Keratinocyte (primary cell): ENCODE results near the gene DLEC1. TPM values are rescaled to one million over a fixed set of nuclear protein-coding genes. Genes with fewer than 3 reads are reported as not detected.
"Not testable (repeated sequence)": the region's sequence is repeated elsewhere in the genome, so short reads cannot be mapped to it uniquely, and the experiment has no call there.

Experiments
- DNase-seq: peaks from one replicate; pipeline ENCODE4 v3.0.0-alpha.2; 2011; ENCODE audit warnings: low read depth, missing footprints, low spot score
- FAIRE-seq: peaks from 2 replicates; lab custom pipeline; 2011; peaks lifted over from hg19 to GRCh38; lab: Jason Lieb, UNC
- H2AFZ ChIP-seq: 2 replicates; pipeline ENCODE4 v1.6.0; 2012; ENCODE audit warnings: low read length, control low read depth, inconsistent platforms; ENCODE audit not compliant: control insufficient read depth
- H3K27ac ChIP-seq: 2 replicates; pipeline ENCODE4 v1.5.1; 2011; ENCODE audit warnings: low read length; ENCODE audit not compliant: control insufficient read depth, insufficient read depth
- H3K27me3 ChIP-seq: 3 replicates; pipeline ENCODE4 v1.6.0; 2011; ENCODE audit warnings: low read length; ENCODE audit not compliant: control insufficient read depth, insufficient read depth; ENCODE audit errors: extremely low read depth
- H3K36me3 ChIP-seq, 2 experiments: 2 replicates in 1 of 2; 3 replicates in 1 of 2; pipeline ENCODE4 v1.5.1; 2011; ENCODE audit warnings: low read length in 2 of 2, mild to moderate bottlenecking in 1 of 2; ENCODE audit not compliant: control insufficient read depth in 2 of 2, insufficient read depth in 2 of 2; ENCODE audit errors: extremely low read depth in 1 of 2
- H3K4me1 ChIP-seq: 3 replicates; pipeline ENCODE4 v1.5.1; 2011; ENCODE audit warnings: low read length; ENCODE audit not compliant: control insufficient read depth, insufficient read depth; ENCODE audit errors: extremely low read depth
- H3K4me2 ChIP-seq: 3 replicates; pipeline ENCODE4 v1.6.0; 2011; ENCODE audit warnings: low read depth, low read length; ENCODE audit not compliant: control insufficient read depth, insufficient read depth; ENCODE audit errors: extremely low read depth
- H3K4me3 ChIP-seq, 3 experiments: fragments of 200-600 bp in 1 of 3; sonication (generic) in 1 of 3; 2 replicates in 2 of 3; 3 replicates in 1 of 3; pipeline ENCODE4 v1.5.1; 2011 to 2016; ENCODE audit warnings: low read length in 3 of 3, mild to moderate bottlenecking in 3 of 3, control low read depth in 2 of 3, inconsistent platforms in 1 of 3, low read depth in 1 of 3, mixed read lengths in 1 of 3, mixed run types in 1 of 3, moderate library complexity in 1 of 3; ENCODE audit not compliant: control insufficient read depth in 2 of 3, insufficient read depth in 2 of 3; ENCODE audit errors: extremely low read depth in 1 of 3
- H3K79me2 ChIP-seq: 2 replicates; pipeline ENCODE4 v1.6.0; 2012; ENCODE audit warnings: low read length; ENCODE audit not compliant: control insufficient read depth, insufficient read depth
- H3K9ac ChIP-seq: 3 replicates; pipeline ENCODE4 v1.6.0; 2011; ENCODE audit warnings: low read length; ENCODE audit not compliant: control insufficient read depth, insufficient read depth; ENCODE audit errors: extremely low read depth
- H3K9me1 ChIP-seq: 3 replicates; pipeline ENCODE4 v1.6.0; 2011; ENCODE audit warnings: low read length; ENCODE audit not compliant: control insufficient read depth, insufficient read depth; ENCODE audit errors: extremely low read depth
- H3K9me3 ChIP-seq: 2 replicates; pipeline ENCODE4 v1.5.1; 2012; ENCODE audit warnings: low read depth, low read length; ENCODE audit not compliant: control insufficient read depth
- H4K20me1 ChIP-seq: 3 replicates; pipeline ENCODE4 v1.6.0; 2011; ENCODE audit warnings: low read length; ENCODE audit not compliant: control insufficient read depth, insufficient read depth; ENCODE audit errors: extremely low read depth
- EZH2 ChIP-seq: IDR thresholded peaks from one replicate; pipeline ENCODE4 v1.6.1; 2012; ENCODE audit warnings: inconsistent platforms, mild to moderate bottlenecking, low read length, moderate library complexity
- dilution Hi-C: fragments of 300-500 bp; cut with MboI; formaldehyde crosslinking; loops from one replicate; pipeline ENCODE4 v1.7.0; 2020; ENCODE audit warnings: low sequenced_read_pairs; ENCODE audit not compliant: extremely low pct_ligation_motif_present
- polyA plus RNA-seq, 5 experiments: library from polyadenylated mRNA; depleted of rRNA in 3 of 5; stranded (reverse) in 3 of 5; stranded (forward) in 1 of 5; unstranded in 1 of 5; fragments of >200 nt; gene quantifications; 1 replicate in 1 of 5; 2 replicates in 3 of 5; 3 replicates in 1 of 5; pipeline versions ENCODE4 v1.2.1 to v1.2.3, GENCODE V29; 2011 to 2012; ENCODE audit warnings: missing spikeins in 2 of 5, low read depth in 1 of 5, low replicate concordance in 1 of 5
- TF ChIP-seq, protein P1 (sequence below), 3 experiments: IDR thresholded peaks in 1 of 3; conservative IDR thresholded peaks in 1 of 3; optimal IDR thresholded peaks in 1 of 3; 2 replicates in 2 of 3; 3 replicates in 1 of 3; pipeline versions ENCODE3 to v1.5.1; 2011; ENCODE audit warnings: low read length in 3 of 3, mild to moderate bottlenecking in 3 of 3, moderate library complexity in 2 of 3, control low read depth in 1 of 3, inconsistent platforms in 1 of 3; ENCODE audit not compliant: insufficient read depth in 2 of 3; ENCODE audit errors: extremely low read depth in 1 of 3

Gene DLEC1
- polyA plus RNA-seq, 1 donor (not counting 4 experiments of a cell fraction or from before 2014, with no cell fraction given): not detected

DNA sequence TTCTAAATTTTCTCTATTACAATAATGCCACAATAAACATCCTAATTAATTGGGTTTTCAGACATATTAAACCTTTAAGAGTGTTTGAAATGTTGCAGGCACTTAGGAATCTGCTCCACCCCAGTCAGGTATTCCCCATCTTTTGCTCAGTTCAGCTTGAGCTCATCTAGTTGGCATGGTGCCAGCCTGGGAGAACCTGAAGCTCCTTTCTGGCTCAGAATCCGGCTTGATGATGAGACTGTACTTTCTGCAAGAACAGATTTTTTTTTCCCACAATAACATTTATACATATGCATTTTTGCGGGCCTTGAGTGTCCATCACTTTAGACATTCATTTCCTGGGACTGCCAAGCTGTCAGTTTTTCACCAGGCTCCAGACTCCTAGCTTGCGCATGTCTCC, 118.6 kb downstream of the DLEC1 start:
- TF ChIP-seq, protein P1, sequence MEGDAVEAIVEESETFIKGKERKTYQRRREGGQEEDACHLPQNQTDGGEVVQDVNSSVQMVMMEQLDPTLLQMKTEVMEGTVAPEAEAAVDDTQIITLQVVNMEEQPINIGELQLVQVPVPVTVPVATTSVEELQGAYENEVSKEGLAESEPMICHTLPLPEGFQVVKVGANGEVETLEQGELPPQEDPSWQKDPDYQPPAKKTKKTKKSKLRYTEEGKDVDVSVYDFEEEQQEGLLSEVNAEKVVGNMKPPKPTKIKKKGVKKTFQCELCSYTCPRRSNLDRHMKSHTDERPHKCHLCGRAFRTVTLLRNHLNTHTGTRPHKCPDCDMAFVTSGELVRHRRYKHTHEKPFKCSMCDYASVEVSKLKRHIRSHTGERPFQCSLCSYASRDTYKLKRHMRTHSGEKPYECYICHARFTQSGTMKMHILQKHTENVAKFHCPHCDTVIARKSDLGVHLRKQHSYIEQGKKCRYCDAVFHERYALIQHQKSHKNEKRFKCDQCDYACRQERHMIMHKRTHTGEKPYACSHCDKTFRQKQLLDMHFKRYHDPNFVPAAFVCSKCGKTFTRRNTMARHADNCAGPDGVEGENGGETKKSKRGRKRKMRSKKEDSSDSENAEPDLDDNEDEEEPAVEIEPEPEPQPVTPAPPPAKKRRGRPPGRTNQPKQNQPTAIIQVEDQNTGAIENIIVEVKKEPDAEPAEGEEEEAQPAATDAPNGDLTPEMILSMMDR (optimal IDR thresholded peaks at IDR 0.05 in 1 of 3, IDR thresholded peaks at IDR 0.05 in 1 of 3, conservative IDR thresholded peaks at IDR 0.05 in 1 of 3; ENCODE audit: extremely low read depth in 1 of 3, insufficient read depth in 2 of 3, low read length in 3 of 3): no peak
- TF ChIP-seq EZH2: no peak
- H3K36me3 ChIP-seq: no peaks in the 10 kb centered on the region
- no peaks in the 10 kb centered on the region for H3K79me2 ChIP-seq
- H3K4me3 ChIP-seq: no peak overlapping the region
- H3K9ac ChIP-seq: no peak overlapping the region
- peak overlapping the region; percentile 2 for H3K4me2 ChIP-seq
- no peaks in the 10 kb centered on the region for H3K9me1 ChIP-seq
- H4K20me1 ChIP-seq: no peaks in the 10 kb centered on the region
- H3K9me3 ChIP-seq: no peaks in the 10 kb centered on the region
- peak overlapping the region; percentile 2 for H3K27ac ChIP-seq
- dilution Hi-C loops: no loop called here
- peaks cover 49% of the 10 kb centered on the region for H3K4me1 ChIP-seq
- H2AFZ ChIP-seq: no peak overlapping the region
- FAIRE-seq (peak; percentile 95), DNase-seq (peak; percentile 76)
- H3K27me3 ChIP-seq: no peaks in the 10 kb centered on the region

DNA sequence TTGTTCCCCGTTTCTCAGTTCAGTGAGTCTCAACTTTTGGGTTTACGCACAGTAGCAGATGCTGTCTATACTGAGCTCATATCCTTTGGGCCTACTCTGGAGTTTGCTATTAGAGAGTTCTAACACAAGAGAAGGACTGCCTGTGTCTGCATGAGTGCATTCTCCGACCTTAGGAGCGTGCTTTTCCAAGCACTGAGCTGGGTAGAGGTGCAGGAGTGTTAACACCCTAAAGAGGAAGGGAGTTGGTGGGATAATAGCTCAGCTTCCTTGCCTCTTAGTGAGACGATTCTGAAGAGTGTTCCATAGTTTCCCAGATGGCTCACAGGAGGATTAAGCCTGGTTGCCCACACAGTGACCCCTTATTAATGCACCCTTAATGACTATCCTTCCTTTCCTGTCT, 119.5 kb downstream of the DLEC1 start:
- Histone ChIP-seq H3K4me1 (peaks cover 40% of the 10 kb centered on the region), H4K20me1 (no peaks in the 10 kb centered on the region), H3K9me1 (no peaks in the 10 kb centered on the region), H3K27ac (no peak overlapping the region), H3K79me2 (no peaks in the 10 kb centered on the region), H3K36me3 (no peaks in the 10 kb centered on the region), H3K9ac (no peak overlapping the region), H2AFZ (no peak overlapping the region), H3K9me3 (no peaks in the 10 kb centered on the region), H3K4me3 (no peak overlapping the region), H3K4me2 (no peak overlapping the region), H3K27me3 (no peaks in the 10 kb centered on the region)
- no peak for TF ChIP-seq EZH2
- TF ChIP-seq, protein P1 (optimal IDR thresholded peaks at IDR 0.05 in 1 of 3, IDR thresholded peaks at IDR 0.05 in 1 of 3, conservative IDR thresholded peaks at IDR 0.05 in 1 of 3; ENCODE audit: extremely low read depth in 1 of 3, insufficient read depth in 2 of 3, low read length in 3 of 3): no peak
- DNase-seq: no peak
- dilution Hi-C loops: no loop called here
- peak; percentile 43 for FAIRE-seq

DNA sequence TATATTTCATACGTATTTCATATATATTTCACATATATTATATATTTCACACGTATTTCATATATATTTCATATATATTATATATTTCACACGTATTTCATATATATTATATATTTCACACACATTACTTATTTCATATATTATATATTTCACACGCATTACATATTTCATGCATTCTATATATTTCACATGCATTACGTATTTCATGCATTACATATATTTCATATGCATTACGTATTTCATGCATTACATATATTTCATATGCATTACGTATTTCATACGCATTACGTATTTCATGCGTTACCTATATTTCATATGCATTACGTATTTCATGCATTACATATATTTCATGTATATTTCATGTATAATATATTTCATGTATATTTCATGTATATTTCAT, 121.7 kb downstream of the DLEC1 start:
- H3K4me3 ChIP-seq, H3K27ac ChIP-seq, H3K9me1 ChIP-seq, H3K9ac ChIP-seq, H3K36me3 ChIP-seq, DNase-seq, dilution Hi-C loops, H2AFZ ChIP-seq, H3K4me2 ChIP-seq, FAIRE-seq, H4K20me1 ChIP-seq, H3K9me3 ChIP-seq, H3K79me2 ChIP-seq, H3K27me3 ChIP-seq: not testable (repeated sequence)
- peaks cover 21% of the 10 kb centered on the region for H3K4me1 ChIP-seq
